Parathyroid adenoma (tissue), 2 donors: ENCODE results near the gene GTF2IRD2.
"Not testable (repeated sequence)": the region's sequence is repeated elsewhere in the genome, so short reads cannot be mapped to it uniquely, and the experiment has no call there.

Source experiments
- H2AFZ ChIP-seq: fragments of 300-600 bp; sonication (generic); one replicate; pipeline ENCODE4 v1.7.0; 2017; ENCODE audit warnings: antibody characterized with exemption, mild to moderate bottlenecking
- H3K27ac ChIP-seq: fragments of 300-600 bp; sonication (generic); one replicate; pipeline ENCODE4 v1.7.0; 2017
- H3K27me3 ChIP-seq: fragments of 300-600 bp; sonication (generic); one replicate; pipeline ENCODE4 v1.7.0; 2017; ENCODE audit warnings: low read length; ENCODE audit not compliant: control insufficient read depth, insufficient read depth
- H3K36me3 ChIP-seq: fragments of 300-600 bp; sonication (generic); one replicate; pipeline ENCODE4 v1.7.0; 2017; ENCODE audit warnings: low read length; ENCODE audit not compliant: control insufficient read depth, insufficient read depth
- H3K4me1 ChIP-seq: fragments of 300-600 bp; sonication (generic); one replicate; pipeline ENCODE4 v1.7.0; 2017; ENCODE audit warnings: control low read depth
- H3K4me2 ChIP-seq: fragments of 300-600 bp; sonication (generic); one replicate; pipeline ENCODE4 v1.7.0; 2017; ENCODE audit warnings: low read length
- H3K4me3 ChIP-seq: fragments of 300-600 bp; sonication (generic); one replicate; pipeline ENCODE4 v1.7.0; 2017; ENCODE audit warnings: low read depth, low read length
- H3K79me2 ChIP-seq: fragments of 300-600 bp; sonication (generic); one replicate; pipeline ENCODE4 v1.7.0; 2017; ENCODE audit warnings: control low read depth
- H3K9ac ChIP-seq: fragments of 300-600 bp; sonication (generic); one replicate; pipeline ENCODE4 v1.7.0; 2017; ENCODE audit warnings: mild to moderate bottlenecking
- H3K9me3 ChIP-seq: fragments of 300-600 bp; sonication (generic); one replicate; pipeline ENCODE4 v1.7.0; 2017; ENCODE audit warnings: low read length; ENCODE audit not compliant: control insufficient read depth
- donor health status: primary hyperparathyroidism.

Gene GTF2IRD2

DNA sequence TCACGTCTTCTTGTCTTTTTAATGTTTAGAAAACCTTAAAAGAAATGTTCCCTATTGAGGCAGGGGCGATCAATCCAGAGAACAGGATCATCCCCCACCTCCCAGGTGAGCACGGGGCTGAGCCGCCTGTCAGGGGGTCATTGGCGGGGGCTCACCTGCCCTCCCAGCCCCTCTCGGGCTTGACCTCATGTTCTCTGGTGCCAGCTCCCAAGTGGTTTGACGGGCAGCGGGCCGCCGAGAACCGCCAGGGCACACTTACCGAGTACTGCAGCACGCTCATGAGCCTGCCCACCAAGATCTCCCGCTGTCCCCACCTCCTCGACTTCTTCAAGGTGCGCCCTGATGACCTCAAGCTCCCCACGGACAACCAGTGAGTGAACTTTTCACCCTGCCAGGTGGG, 72.4 kb downstream of the GTF2IRD2 start:
- H3K4me1 ChIP-seq, H3K9me3 ChIP-seq, H3K27ac ChIP-seq, H3K79me2 ChIP-seq, H3K36me3 ChIP-seq, H3K27me3 ChIP-seq, H3K4me2 ChIP-seq, H3K4me3 ChIP-seq, H3K9ac ChIP-seq, H2AFZ ChIP-seq: not testable (repeated sequence)

DNA sequence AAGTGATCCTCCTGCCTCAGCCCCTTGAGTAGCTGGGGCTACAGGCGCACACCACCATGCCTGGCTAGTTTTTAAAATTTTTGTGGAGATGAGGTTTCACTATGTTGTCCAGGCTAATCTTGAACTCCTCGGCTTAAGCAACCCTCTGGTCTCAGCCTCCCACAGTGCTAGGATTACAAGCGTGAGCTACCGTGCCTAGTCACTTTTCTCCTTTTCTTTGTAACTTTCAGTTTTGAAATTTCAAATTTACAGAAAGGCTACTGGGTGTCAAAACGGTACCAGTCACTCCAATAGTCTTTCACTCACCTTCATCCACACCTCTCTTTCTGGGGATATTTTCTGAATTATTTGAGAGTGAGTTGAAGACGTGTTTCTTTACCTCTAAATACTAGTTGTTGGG, 76.3 kb downstream of the GTF2IRD2 start:
- H2AFZ ChIP-seq, H3K79me2 ChIP-seq, H3K9me3 ChIP-seq, H3K4me1 ChIP-seq, H3K27ac ChIP-seq, H3K4me2 ChIP-seq, H3K4me3 ChIP-seq, H3K36me3 ChIP-seq, H3K9ac ChIP-seq, H3K27me3 ChIP-seq: not testable (repeated sequence)

DNA sequence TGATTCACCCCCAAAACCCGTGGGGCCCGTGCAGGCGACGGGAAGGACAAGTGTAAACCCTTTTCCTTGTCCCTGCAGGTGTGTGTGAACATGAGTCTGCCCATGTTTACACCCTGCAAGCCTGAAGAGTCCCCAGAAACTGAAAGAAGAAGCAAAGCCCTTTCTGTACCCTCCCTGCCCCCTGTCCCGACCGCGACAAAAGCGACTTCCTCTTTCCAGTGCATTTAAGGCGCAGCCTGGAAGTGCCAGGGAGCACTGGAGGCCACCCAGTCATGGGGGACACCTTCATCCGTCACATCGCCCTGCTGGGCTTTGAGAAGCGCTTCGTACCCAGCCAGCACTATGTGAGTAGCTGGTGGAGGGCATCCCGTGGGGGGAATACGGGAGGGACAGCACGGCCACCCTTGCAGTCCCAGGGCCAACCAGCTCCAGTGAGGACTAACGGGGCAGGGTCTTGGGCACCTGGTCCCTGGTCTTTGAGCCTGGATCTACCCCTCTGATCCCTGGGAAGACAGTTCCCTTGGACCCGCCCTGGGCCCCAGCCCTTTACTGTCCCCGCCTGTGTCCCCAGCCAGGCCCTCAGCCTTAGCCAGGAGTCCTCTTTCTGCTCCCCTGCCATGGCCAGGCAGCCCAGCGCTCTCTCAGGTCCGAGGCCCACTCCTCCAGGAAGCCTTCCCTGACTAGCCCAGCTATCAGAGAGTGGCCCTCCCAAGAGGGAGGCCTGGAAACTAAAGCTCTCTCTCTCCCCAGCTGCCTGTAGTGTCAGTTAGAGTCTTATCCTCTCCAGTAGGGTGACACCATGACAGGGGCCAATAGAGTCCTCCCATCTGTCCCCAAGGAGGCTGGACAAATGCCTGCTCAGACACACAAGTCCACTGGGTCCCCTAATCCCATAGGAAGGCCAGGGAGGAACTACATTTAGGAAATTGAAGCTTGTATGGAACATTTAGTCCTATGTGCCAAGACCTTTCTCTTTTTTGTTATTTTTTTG, 77.3 kb downstream of the GTF2IRD2 start, which contains the start of gene NCF1:
Gene NCF1 (plus strand): TSS at position 252 of the 991 bp plus-strand sequence. CDS start 21 bp downstream, at position 273.
- not testable (repeated sequence) for H2AFZ ChIP-seq, H3K4me3 ChIP-seq, H3K4me2 ChIP-seq, H3K36me3 ChIP-seq, H3K9ac ChIP-seq, H3K27ac ChIP-seq, H3K79me2 ChIP-seq, H3K27me3 ChIP-seq, H3K4me1 ChIP-seq, H3K9me3 ChIP-seq

DNA sequence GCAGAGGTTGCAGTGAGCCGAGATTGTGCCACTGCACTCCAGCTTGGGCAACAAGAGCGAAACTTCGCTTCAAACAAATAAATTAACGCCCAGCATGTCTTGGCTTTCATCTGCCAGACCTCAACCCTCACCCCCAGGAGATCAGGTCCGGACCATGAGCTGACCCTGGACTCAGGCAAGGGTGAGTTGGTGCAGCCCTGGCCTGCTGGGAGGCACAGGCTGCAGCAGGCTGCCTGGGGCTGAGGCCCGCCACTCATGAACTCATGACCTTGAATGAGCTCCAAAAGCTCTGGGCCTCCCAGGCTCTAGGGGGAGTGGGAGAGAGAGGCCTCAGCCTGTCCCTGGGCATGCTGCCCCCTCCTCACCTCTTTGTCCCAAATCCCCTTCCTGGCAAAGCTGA, 79.3 kb downstream of the GTF2IRD2 start:
- not testable (repeated sequence) for H3K27ac ChIP-seq, H3K9ac ChIP-seq, H3K36me3 ChIP-seq, H2AFZ ChIP-seq, H3K4me3 ChIP-seq, H3K79me2 ChIP-seq, H3K9me3 ChIP-seq, H3K4me1 ChIP-seq, H3K4me2 ChIP-seq, H3K27me3 ChIP-seq

DNA sequence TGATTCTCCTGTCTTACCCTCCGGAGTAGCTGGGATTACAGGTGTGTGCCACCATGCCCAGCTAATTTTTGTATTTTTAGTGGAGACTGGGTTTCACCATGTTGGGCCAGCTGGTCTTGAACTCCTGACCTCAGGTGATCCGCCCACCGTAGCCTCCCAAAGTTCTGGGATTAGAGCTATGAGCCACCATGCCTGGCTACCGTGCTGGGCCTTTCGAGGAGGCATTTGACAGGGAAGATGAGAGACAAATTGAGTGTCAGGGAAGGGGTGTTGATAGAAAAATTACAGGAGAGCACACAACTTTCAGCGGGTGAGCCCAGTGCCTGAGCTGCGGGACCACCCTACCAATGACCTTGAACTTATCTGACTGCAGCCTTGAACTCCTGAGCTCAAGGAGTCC, 81.3 kb downstream of the GTF2IRD2 start:
- H3K4me1 ChIP-seq, H3K4me3 ChIP-seq, H3K9ac ChIP-seq, H3K4me2 ChIP-seq, H3K36me3 ChIP-seq, H2AFZ ChIP-seq, H3K9me3 ChIP-seq, H3K27me3 ChIP-seq, H3K79me2 ChIP-seq, H3K27ac ChIP-seq: not testable (repeated sequence)

DNA sequence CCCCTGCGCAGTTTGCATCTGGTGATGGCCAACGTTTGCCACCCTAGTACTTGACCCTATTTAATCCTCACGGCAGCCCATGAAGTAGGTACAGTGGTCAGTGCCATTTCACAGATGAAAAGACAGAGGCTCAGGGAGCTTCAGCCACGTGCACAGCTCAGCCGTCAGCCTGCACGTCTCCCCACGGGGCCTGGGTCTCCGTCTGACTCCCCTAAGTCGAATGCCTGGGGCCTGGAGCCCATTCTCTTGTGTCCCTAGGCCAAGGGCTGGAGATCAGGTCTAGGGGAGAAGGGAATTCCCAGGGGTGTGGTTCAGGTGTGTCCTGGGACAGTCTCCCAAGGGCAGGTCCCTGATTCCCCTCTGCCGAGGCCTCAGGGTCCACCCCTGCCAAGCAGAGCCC, 84.4 kb downstream of the GTF2IRD2 start:
- not testable (repeated sequence) for H3K4me2 ChIP-seq, H2AFZ ChIP-seq, H3K27me3 ChIP-seq, H3K4me1 ChIP-seq, H3K9ac ChIP-seq, H3K27ac ChIP-seq, H3K36me3 ChIP-seq, H3K9me3 ChIP-seq, H3K4me3 ChIP-seq, H3K79me2 ChIP-seq

DNA sequence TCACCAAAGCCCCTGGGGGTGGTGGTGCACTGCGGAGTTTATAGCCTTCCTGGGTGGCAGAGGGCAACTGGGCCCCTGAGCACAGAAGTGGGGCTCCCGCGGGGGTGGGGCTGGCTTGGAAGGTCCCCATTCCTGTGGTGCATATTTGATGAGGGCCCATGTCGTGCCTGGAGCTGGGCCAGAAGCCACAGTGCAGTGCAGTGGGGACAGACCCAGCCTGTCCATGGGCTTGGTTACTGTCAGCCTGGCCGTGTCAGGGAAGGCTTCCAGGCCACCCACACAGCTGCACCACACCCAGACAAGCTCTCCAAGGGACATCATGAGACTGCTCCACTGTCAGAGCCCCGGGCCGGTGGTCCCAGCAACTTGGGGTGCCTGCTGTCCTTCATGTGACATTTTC, 84.9 kb downstream of the GTF2IRD2 start:
- H3K79me2 ChIP-seq = not testable (repeated sequence)

DNA sequence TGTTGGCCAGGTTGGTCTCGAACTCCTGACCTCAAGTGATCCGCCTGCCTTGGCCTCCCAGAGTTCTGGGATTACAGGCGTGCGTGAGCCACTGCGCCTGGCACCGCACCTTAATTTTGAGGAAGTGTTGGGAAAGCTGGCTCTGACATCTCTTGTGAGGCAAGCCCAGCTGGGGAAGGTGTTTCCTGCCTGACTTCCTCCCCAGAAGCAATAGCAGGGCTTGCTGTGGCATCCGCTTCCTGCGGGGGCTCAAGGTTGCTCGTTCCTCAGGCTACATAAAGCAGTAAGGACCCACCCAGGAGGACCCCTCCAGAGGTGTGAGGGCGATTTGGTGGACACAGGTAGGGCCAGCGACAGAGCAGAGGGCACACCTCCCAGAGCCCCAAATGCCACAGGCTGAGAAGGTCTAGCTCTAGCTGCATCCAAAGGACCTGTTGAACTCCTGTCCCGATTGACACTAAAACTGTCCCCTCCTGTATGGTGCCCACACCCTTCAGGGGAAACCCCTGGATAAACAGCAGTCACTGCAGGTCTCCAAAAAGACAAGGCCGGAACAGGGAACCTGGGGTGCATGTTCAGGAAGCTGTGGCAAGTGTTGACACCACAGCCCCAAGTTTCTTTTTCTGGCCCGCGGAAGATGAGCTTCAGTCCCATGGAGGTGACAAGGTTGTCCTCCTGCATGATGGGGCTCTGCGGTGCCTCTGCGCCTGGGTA, 86.0 kb downstream of the GTF2IRD2 start:
- H3K36me3 ChIP-seq, H3K4me1 ChIP-seq, H3K79me2 ChIP-seq, H3K27ac ChIP-seq, H3K4me3 ChIP-seq, H3K9me3 ChIP-seq, H3K9ac ChIP-seq, H3K27me3 ChIP-seq, H3K4me2 ChIP-seq, H2AFZ ChIP-seq: not testable (repeated sequence)

More for the DNA sequence above, 84.9 kb downstream of the GTF2IRD2 start:
- H3K4me1 ChIP-seq, H3K9me3 ChIP-seq, H2AFZ ChIP-seq, H3K4me2 ChIP-seq, H3K36me3 ChIP-seq, H3K27me3 ChIP-seq, H3K4me3 ChIP-seq, H3K27ac ChIP-seq, H3K9ac ChIP-seq: not testable (repeated sequence)

DNA sequence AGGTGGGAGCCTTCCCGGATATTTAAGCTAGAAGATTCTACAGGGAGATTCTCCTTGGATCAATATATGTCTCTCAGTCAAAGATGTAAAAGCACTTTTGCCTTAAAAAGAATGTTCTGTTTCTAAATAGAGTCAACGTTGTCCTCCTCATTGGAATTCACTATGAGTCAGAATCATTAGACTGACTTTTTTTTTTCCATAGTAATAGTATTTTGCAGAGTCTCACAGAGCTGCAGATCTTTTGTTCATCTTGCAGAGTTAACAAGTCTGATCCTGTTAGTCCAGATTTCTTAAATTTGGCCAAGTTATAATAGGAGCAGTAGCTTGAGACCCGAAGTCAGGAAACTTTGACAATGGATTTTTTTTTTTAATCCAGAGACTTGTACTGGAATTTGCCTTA, 92.4 kb downstream of the GTF2IRD2 start:
- H3K4me2 ChIP-seq, H3K36me3 ChIP-seq, H3K9ac ChIP-seq, H3K9me3 ChIP-seq, H2AFZ ChIP-seq, H3K4me3 ChIP-seq, H3K79me2 ChIP-seq, H3K4me1 ChIP-seq, H3K27ac ChIP-seq, H3K27me3 ChIP-seq: not testable (repeated sequence)

DNA sequence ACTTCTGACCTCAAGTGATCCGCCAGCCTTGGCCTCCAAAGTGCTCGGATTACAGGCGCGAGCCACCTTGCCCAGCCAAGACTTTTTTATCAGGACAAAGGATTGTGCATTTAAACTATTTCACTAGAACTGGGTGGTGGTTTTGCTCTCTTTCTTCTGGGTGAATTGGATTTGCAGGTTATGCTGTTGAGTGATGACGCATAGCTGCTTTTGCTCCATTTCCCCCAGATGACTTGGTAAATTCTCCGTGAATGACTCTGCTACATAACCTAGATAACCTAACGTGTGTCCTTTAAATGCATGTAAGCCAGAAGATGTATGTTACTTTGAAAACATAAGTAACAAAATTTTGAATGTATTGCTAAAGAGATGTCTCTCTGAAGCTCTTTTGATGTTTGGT, 93.1 kb downstream of the GTF2IRD2 start:
- H3K79me2 ChIP-seq, H2AFZ ChIP-seq, H3K4me2 ChIP-seq, H3K9me3 ChIP-seq, H3K9ac ChIP-seq, H3K27ac ChIP-seq, H3K4me3 ChIP-seq, H3K4me1 ChIP-seq, H3K36me3 ChIP-seq, H3K27me3 ChIP-seq: not testable (repeated sequence)

DNA sequence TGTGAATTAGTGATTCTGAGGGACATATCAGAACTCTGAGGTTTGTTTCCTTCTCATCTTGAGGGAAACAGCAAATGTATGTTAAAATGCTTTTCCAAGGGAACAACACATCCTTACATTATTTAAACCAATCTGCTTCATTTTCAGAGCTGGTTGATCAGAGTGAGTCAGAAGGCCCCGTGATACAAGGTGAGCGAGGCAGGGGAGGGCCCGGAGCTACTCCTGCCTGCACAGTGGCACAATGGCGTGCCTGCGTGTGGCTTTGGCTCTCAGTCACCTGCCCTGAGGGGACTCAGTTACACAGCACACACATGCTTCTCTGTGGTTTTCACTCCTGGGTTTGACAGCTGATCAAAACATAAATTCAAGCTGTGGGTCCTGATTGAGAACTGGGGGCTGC, 94.7 kb downstream of the GTF2IRD2 start:
- H3K9me3 ChIP-seq, H3K27ac ChIP-seq, H2AFZ ChIP-seq, H3K4me1 ChIP-seq, H3K27me3 ChIP-seq, H3K9ac ChIP-seq, H3K36me3 ChIP-seq, H3K79me2 ChIP-seq, H3K4me2 ChIP-seq, H3K4me3 ChIP-seq: not testable (repeated sequence)
